Endothelial cell of hepatic sinusoid (primary cell): ENCODE data around the gene UQCR11.

Source experiments
- in situ Hi-C: cut with HindIII; loops from 2 replicates; pipeline ENCODE4 v1.10.0; 2017; ENCODE audit warnings: low sequenced_read_pairs

The UQCR11 gene

DNA sequence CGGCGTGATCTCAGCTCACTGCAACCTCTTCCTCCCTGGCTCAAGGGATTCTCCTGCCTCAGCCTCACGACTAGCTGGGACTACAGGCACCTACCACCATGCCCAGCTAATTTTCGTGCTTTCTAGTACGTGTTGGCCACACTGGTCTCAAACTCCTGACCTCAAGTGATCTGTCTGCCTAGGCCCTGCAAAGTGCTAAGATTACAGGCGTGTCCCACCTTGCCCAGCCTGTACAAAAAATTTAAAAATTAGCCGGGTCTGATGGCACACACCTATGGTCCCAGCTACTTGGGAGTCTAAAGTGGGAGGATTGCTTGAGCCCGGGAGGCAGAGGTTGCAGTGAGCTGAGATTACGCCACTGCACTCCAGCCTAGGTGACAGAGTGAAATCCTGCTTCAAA is 32.5 kb downstream of the UQCR11 start:
- in situ Hi-C loops = no loop called here

DNA sequence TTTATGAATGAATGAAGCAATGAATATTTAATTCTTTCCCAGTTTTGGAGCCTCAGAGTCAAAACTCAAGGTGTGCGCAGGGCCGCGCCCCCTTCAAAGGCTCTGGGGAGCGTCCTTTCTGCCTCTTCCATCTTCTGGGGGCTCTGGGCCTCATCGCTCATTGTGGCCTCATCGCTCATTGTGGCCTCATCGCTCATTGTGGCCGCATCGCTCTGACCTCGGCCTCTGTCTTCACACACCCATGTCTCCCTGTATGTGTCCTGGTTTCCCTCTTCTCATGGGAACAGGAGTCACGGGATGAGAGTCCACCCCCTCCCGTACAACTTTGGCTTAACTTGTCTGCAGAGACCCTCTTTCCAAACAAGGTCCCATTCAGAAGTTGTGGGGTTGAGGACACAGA is 33.9 kb downstream of the UQCR11 start:
- in situ Hi-C loops = no loop called here

DNA sequence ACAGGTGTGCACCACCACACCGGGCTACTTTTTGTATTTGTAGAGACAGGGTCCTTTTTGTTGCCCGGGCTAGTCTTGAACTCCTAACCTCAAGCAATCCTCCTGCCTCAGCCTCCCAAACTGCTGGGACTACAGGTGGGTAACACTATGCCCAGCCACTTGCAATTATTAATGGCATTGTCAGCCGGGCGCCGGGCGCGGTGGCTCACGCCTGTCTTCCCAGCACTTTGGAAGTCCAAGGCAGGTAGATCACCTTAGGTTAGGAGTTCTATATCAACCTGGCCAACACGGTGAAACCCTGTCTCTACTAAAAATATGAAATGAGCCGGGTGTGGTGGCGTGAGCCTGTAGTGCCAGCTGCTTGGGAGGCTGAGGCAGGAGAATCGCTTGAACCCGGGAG is 34.4 kb downstream of the UQCR11 start:
- in situ Hi-C loops = no loop called here

DNA sequence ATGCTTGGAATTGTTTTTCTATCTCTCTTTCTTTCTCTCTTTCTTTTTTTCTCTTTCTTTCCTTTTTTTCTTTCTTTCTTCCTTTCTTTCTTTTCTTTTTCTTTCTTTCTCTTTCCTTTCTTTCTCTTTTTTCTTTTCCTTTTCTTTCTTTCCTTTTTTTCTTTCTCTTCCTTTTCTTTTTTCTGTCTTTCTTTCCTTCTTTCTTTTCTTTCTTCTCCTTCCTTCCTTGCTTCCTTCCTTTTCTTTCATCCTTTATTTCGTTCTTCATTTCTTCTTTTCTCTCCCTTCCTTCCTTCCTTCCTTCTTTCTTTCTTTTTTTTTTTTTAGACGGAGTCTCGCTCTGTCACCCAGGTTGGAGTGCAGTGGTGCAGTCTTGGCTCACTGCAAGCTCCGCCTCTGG is 35.3 kb downstream of the UQCR11 start:
- in situ Hi-C loops = no loop called here

DNA sequence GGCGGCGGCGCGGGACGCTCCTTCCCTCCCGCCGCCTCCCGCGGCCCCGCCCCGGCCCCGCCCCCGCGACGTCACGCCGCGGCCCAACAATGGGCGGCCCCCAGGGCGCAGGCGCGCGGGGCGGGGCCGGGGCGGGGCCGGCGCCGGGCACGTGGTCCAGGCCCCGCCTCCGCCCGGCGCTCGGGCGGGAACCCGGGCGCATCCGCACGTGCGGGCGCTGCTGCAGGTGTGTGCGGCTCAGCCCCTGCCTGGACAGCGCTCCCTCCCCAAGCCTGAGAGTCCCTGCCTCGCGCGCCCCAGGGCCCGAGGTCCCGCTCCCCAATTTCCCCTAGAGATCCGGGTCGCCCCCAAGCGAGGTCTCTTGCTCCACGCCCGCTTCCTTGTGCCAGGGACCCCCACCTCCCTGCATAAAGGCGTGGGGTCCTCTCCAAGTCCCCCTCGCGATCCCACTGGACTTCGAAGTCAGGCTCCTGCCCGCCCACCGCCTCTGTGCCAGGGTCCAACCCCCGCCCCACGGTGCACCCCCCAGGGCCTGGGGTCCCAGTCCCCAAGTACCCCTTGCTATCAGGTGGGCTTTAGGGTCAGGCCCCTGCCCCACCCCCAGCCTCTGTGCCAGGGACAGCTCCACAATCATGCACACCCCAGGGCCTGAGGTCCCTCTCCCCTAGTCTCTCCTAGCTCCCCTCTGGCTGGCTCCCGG is 36.8 kb downstream of the UQCR11 start, which contains the start of gene MEX3D:
MEX3D (minus strand) TSS at position 6 of the 700 bp plus-strand sequence. CDS start 267 bp downstream, outside the sequence.
- in situ Hi-C loops = no loop called here

DNA sequence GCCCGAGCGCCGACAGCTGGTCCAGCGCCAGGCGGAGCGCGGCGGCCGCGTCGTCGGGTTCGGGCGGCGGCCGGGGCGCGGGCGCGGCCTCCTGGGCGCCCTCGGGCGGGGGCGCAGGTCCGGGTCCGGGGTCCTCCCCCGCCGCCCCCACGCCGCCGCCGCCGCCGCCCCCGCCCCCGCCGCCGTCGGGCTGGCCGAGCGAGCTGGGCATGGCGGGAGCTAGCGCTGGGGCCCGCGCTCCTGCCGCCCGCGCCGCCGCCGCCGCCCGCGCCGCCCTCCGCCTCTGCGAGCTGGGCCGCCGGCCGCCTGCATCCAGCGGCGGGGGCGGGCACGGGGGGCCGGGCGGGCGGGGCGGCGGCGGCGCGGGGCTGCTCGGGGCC is 37.4 kb downstream of the UQCR11 start:
- in situ Hi-C loops = no loop called here

DNA sequence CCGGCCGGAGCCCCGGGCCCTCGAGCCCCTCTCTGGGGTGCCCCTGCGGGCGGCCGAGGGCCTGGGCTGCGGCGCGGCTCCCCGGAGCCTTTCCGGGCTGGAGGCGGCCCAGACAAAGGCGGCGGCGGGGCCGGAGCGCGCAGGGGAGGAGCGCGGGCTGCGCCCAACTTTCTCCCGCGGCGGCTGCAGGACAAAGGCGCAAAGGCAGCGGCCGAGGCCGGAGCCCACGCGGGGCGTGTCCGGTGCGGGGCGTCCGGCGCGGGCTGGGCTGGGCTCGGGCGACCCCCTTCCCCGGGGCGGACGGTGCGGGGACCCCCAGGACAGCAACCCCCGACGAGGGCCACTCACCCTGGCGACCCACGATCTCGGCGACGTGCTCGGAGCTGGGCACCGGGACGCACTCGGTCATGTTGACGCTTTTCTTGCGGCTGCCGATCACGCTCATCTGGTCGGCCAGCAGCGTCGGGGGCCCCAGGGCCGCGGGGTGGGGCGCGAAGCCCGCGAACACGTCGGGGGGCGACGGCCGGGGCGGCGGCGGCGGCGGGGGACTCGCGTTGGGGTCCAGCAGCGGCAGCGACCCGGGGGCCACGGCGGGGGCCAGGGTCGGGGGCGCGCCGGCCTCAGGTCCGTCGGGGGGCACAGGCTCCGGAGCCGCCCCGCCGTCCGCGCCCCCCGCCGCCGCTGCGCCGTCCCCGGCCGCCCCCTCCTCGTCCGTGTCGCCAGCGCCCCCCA is 38.0 kb downstream of the UQCR11 start:
- in situ Hi-C loops = no loop called here

DNA sequence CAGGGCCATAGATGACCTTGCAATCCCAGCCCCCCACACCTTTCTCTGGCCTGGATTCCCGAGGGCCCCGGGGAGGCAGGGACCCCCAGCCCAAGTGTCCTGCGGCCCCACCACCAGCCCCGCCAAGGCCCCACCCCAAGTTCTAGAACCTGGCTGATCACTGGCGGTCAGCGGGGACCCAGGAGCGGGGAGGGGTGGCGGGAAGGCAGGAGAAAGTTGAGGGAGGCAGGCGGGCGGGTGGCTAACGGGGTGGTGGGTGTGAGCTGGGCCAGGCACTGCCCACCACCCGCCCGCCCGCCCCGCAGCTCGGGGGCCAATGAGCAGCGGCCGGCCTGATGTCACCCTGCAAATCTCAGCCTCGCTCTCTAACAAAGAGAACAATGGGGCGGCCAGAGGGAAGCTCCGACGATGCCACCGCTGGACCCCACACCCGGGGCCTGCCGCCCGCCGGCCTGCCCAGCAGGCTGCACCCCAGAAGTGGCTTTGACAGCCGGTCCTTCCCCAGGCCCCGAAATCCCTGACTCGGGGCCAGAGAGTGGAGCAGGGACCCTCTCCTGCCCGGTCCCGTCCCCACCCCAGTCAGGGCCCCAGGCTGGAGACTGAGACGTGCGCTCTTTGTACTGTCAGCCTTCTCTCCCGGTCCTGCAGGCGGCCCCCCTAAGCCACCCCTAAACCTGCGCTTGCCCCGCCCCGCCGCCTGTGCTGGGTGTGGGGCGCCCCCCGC is 38.7 kb downstream of the UQCR11 start:
- in situ Hi-C loops = no loop called here

DNA sequence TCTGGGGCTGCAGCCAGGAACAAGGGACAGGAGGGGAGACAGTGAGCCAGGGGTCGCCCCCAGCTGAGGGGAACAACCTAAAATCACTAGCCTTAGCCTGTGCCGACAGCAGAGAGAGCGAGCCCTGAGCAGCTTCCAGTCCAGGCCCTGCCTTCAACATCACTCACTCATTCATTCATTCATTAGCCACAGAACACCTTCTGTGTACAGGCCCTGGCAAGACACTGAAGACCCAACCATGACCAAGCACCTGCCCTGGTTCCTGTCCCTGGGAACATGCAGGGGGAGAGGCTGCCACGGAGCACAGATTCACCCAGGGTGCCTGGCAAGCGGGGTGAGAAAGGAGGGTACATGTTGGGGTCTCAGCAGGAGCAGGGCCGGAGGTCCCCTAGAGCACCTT is 42.0 kb downstream of the UQCR11 start:
- in situ Hi-C loops = no loop called here

DNA sequence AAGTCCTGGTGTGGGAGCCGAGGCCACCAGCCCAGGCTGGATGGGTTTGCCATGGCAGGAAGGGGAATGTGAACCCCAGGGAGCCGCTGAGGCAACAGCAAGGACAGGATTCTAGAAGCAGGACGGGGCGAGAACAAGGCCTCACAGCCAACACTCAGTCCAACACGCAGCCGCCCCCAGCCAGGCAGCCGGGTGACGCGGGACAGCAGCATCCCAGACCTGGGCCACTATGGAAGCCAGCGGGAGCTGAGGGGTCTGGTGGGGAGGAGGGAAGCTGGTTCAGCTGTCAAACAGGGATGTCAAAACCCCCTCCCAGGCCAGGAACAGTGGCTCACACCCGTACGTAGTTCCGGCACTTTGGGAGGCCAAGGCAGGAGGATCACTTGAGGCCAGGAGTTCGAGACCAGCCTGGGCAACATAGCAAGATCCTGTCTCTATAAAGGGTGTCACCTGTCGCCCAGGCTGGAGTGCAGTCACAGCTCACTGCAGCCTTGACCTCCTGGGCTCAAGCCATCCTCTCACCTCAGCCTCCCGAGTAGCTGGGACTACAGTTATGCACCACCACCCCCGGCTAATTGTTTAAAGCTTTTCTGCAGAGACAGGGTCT is 43.9 kb downstream of the UQCR11 start:
- in situ Hi-C loops = no loop called here

DNA sequence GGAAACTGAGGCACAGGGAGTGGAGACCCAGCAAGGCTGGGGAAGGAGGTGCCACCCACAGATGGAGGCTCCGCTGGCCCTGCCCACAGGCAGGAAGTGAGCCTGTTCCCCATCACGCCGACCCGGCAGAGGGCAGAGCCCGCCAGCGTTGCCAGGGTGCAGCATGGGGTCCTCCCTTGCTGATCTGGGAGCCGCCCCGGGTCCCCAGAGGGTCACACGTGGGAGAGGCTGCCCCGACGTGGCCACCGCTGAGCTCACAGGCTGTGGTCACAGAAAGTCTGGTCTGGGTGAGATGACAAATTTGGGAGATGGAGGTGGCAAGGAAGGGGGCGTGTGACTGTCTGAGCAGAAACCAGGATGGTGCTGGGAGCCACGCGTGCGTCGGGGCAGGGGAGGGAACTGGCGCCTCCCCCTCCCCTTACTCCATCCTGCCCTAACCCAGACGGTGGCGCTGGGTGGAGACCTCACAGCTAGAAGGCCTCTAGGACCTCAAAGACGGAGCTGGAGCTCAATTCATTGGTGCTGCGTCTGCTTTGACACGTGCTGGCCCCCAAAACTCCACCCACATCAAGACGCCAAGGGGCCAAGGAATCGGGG is 44.9 kb downstream of the UQCR11 start:
- in situ Hi-C loops = no loop called here

DNA sequence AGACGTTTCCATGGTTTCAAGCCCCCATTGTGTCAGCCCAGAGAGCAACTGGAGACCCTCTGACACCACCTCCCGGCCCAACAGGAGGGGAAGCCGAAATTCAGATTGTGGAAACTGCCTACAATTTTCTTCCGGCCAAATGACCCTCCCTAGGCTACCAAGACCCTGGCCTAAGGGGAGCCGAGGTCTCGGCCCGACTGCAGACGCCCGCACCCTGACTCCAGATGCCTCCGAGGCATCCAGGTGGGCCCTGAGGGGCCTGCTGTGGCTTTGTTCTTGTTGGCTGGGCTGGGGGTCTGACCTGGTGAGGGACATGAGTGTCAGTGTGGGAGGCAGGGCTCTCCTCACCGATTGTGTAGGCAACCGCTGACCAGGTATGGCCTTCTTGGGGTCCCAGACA is 46.7 kb downstream of the UQCR11 start:
- in situ Hi-C loops = no loop called here

DNA sequence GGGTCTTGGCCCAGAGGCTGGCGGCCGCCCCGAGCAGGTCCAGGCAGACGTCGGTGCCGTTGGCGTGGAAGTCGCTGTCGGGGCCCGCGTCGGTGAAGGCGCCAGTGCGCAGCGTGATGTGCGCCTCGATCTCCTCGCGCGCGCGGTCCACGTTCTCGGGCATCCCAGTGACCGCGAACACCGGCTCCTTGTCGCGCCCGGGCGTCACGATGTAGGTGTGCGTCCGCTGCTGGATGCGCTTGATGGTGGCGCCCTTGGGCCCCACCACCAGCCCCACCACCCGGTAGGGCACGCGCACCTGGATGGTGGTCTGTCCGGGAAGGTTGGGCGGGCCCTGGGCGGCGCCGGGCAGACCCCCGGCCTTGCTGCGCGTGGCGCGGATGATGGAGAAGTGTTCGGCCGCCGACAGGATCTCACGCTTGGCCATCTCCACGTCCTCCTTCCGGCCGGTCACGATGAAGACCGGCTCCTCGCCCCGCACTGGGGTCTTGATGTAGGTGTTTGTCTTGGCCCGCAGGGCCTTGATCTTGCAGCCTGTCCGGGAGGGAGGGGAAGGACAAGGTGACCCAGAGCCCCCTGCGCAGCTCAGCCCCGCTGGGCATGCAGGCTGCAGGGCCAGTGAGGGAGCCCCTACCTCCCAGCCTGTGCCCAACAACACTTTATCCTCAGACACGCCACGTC is 48.7 kb downstream of the UQCR11 start:
- in situ Hi-C loops = no loop called here

DNA sequence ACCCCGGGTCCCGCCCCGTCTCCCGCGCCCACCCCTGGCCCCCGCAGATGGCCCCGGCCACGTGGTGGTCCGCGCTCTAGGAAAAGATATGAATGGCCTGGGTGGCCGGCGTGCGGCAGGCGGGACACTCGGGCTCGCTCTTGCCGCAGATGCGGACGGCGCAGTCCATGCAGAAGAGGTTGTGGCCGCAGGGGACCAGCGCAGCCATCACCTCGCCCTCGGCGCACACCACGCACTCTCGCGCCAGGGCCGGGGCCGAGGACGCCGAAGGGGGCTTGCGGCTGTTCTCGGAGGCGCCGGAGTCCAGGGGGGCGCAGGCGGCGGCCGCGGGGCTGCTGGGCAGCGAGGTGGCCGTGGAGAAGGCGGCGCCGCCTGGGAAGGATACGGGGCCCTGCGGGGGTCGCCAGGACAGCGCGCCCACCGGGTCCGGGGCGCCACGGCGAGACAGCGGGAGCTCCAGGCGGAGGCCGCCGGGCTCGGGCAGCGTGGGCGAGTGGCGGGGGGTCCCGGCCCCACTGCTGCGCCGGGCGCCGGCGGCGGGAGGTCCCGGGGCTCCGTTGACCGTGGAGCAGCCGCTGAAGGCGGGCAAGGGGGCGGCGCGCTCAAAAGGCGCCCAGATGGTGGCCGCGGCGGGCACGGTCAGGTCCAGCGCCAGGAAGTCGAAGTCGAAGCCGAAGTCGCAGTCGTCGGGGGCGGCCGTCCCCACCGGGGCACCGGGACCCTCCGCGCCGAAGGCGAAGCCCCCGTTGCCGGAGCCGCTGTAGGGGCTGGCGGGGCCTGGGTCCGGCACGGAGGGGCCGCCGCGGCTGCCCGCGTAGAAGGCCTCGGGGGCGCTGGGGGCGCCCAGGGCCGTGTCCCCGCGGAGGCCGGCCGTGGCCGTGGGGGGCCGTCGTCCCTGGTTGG is 49.5 kb downstream of the UQCR11 start:
- in situ Hi-C loops = no loop called here

DNA sequence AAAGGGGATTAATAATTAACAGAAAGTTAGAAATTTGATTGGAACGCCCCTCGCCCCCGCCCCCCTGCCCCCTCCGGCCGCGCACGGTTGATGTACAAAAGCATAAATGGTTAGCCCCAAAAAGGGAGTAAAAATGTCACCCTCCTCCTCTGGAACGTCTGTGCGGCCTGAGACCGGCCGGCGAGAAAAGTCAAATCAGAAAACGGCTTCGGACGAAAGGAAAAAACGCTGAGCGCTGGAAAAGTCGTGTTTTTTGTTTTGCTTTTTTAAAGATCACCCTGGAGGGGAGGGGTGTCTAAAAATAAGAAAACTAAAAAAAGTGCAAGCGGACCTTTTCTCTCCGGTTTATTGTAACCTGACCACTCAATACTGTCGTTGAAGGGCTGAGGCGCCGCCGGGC is 50.3 kb downstream of the UQCR11 start:
- in situ Hi-C loops = no loop called here

DNA sequence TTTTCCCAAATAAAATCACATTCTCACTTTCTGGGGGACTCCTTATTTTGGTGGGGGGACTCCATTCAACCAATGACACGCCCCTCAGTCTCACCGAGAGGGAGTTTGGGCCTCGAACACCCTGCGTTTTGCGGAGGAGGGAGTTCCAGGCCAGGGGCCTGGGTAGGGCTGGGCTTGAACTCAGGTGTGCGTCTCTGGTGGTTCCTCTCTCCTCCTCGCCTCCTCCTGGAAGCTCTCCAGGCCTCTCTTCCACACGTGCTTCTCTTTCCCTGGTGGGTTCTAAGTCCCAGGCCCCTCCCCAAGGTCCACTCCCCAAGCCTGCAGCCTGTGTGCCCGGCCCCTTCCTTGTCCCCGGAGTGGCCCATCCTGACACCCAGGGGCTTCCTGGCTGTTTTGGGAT is 51.8 kb downstream of the UQCR11 start:
- in situ Hi-C loops = no loop called here

DNA sequence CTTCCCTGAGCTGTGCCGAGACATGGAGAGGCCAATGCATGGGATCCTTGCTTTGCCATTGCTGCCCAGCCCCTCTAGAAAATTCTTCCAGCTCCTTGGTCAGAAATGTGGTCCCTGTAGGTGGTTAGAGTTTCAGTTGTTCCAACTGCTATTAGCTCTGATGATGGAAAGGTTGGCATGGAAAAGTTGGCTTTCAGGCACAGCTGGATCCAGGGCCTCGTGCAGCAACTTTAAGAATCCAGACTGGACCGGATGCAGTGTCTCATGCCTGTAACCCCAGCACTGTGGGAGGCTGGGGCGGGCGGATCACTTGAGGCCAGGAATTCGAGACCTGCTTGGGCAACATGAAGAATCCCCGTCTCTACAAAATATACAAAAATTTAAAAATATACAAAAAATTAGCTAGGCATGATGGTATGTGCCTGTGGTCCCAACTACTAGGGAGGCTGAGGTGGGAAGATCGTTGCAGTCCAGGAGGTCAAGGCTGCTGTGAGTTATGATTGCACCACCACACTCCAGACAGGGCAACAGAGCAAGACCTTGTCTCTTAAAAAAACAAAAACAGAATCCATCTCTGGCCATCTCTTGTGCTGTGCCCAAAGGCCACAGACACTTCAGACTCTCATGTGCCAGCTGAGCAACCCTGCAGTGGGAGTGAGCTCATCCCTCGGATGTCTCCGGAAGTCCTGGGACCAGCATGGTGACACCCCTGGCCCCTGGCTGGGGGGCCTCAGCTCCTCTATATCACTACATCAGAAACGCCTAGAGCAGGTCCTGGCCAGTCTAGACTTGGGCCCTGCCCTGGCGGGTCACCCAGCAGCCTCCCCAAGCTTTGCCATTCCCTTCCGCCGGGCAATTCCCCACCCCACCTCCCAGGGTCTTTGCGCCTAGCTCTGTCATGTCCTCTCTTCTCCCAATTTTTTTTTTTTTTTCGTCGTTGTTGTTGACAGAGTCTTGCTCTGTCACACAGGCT is 53.9 kb downstream of the UQCR11 start:
- in situ Hi-C loops = no loop called here

DNA sequence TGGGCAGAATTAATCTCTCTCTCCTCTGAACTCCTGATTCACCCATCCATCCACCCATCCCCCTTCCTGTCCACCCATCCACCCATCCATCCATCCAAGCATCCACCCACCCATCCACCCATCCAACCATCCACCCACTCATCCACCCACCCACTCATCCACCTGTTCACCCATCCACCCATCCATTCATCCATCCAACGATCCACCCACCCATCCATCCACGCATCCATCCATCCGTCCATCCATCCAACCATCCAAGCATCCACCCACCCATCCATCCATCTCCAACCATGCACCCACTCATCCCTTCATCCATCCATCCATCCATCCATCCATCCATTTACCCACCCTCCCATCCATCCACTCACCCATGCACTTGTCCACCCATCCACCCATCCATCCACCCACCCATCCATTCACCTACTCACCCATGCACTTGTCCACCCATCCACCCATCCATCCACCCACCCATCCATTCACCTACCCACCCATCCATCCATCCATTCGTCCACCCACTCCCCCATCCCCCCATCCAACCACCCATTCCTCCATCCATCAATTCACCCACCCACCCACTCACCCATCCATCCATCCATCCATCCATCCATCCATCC is 55.8 kb downstream of the UQCR11 start:
- in situ Hi-C loops = no loop called here
